Measurements from ENCODE around the gene RPL13. TPM values are rescaled to one million over a fixed set of nuclear protein-coding genes. Genes with fewer than 3 reads are reported as not detected.

Gene RPL13
- total and polyA plus RNA-seq, 9 of the 15 experiments (the other 6 are each of a cell fraction or from before 2014, with no cell fraction given), result 227 to 6,042 (median 1,633) TPM

- TF ChIP-seq ZBTB40 (IDR thresholded peaks at IDR 0.05), result no peak
- TF ChIP-seq ZBTB40 (CRISPR knock-in tag; IDR thresholded peaks at IDR 0.05), result no peak
- TF ChIP-seq ELF1 (tag; IDR thresholded peaks at IDR 0.05), result no peak
- TF ChIP-seq E2F3 (CRISPR knock-in tag; IDR thresholded peaks at IDR 0.05), result peak; percentile 13; the same call in 1 of the 2 replicates
- peak; percentile 80 for TF ChIP-seq EGR1 (conservative IDR thresholded peaks at IDR 0.05)
- TF ChIP-seq NR4A1 (CRISPR knock-in tag; IDR thresholded peaks at IDR 0.05), result no peak
- TF ChIP-seq NR4A1 (tag; IDR thresholded peaks at IDR 0.05), result no peak
- no peak for TF ChIP-seq ZNF609 (CRISPR knock-in tag; IDR thresholded peaks at IDR 0.05; ENCODE audit: borderline replicate concordance)
- TF ChIP-seq L3MBTL2 (IDR thresholded peaks at IDR 0.05), result peak; percentile 65
- TF ChIP-seq ZFP36 (IDR thresholded peaks at IDR 0.05; ENCODE audit: low read depth, low read length, partially characterized antibody), result peak; percentile 30
- TF ChIP-seq SRF (CRISPR knock-in tag; IDR thresholded peaks at IDR 0.05), result no peak
- peak; percentile 59; the same call in 1 of the 2 replicates for TF ChIP-seq VEZF1 (CRISPR knock-in tag; IDR thresholded peaks at IDR 0.05)
- TF ChIP-seq GTF2A2 (tag; IDR thresholded peaks at IDR 0.05), result no peak
These were observed 14.3 kb downstream of the RPL13 start (continued) for GRCh38 chr16:89574681-89575246.
